OCI-LY1 (cell line): ENCODE data around the gene SDR42E2.
A peak's percentile ranks its signal among the peaks of the same experiment; 100 is the strongest.

Experiments
- H2AFZ ChIP-seq: fragments of 200-600 bp; sonication (generic), shearing (Covaris generic); 2 replicates; pipeline ENCODE4 v1.6.0; 2014; ENCODE audit warnings: antibody characterized with exemption, mild to moderate bottlenecking, low read length
- H3F3A ChIP-seq: fragments of 200-600 bp; sonication (generic), shearing (Covaris generic); 2 replicates; pipeline ENCODE4 v1.6.0; 2014; ENCODE audit warnings: mild to moderate bottlenecking, antibody characterized with exemption, low read length, moderate library complexity; ENCODE audit not compliant: insufficient read depth
- H3K27ac ChIP-seq: fragments of 200-600 bp; sonication (generic); 2 replicates; pipeline ENCODE4 v1.5.1; 2014; ENCODE audit warnings: low read length, mixed run types, mild to moderate bottlenecking, low read depth; ENCODE audit not compliant: poor library complexity, severe bottlenecking
- H3K27me3 ChIP-seq: fragments of 200-600 bp; sonication (generic); 2 replicates; pipeline ENCODE4 v1.6.0; 2014; ENCODE audit warnings: antibody characterized with exemption, mild to moderate bottlenecking, low read length, moderate library complexity; ENCODE audit not compliant: insufficient read depth
- H3K36me3 ChIP-seq: fragments of 200-600 bp; sonication (generic); 2 replicates; pipeline ENCODE4 v1.6.1; 2014; ENCODE audit warnings: mild to moderate bottlenecking, antibody characterized with exemption, low read length, moderate library complexity, mixed read lengths; ENCODE audit not compliant: insufficient read depth
- H3K4me1 ChIP-seq: fragments of 200-600 bp; sonication (generic); 2 replicates; pipeline ENCODE4 v1.5.1; 2014; ENCODE audit warnings: mild to moderate bottlenecking, low read length, moderate library complexity; ENCODE audit not compliant: insufficient read depth, severe bottlenecking
- H3K4me2 ChIP-seq: fragments of 200-600 bp; sonication (generic), shearing (Covaris generic); 2 replicates; pipeline ENCODE4 v1.6.1; 2014; ENCODE audit warnings: low read length
- H3K4me3 ChIP-seq: fragments of 200-600 bp; sonication (generic); 2 replicates; pipeline ENCODE4 v1.5.1; 2014; ENCODE audit warnings: low read length, low read depth, mild to moderate bottlenecking, mixed read lengths; ENCODE audit not compliant: poor library complexity, severe bottlenecking
- H3K79me2 ChIP-seq: fragments of 200-600 bp; shearing (Covaris generic); 2 replicates; pipeline ENCODE4 v1.6.1; 2016; ENCODE audit warnings: mixed run types, low read length, mixed read lengths; ENCODE audit not compliant: insufficient read depth
- H3K9ac ChIP-seq: fragments of 200-600 bp; sonication (generic), shearing (Covaris generic); 2 replicates; pipeline ENCODE4 v1.6.1; 2014; ENCODE audit warnings: mild to moderate bottlenecking, low read length, mixed read lengths
- H3K9me2 ChIP-seq: fragments of 200-600 bp; sonication (generic), shearing (Covaris generic); 2 replicates; pipeline ENCODE4 v1.6.1; 2014; ENCODE audit warnings: low read depth, mild to moderate bottlenecking, low read length, mixed read lengths
- H3K9me3 ChIP-seq: fragments of 200-600 bp; shearing (Covaris generic); 2 replicates; pipeline ENCODE4 v1.6.1; 2014; ENCODE audit warnings: low read length, mixed read lengths
- H4K20me1 ChIP-seq: fragments of 200-600 bp; sonication (generic), shearing (Covaris generic); 2 replicates; pipeline ENCODE4 v1.6.0; 2016; ENCODE audit warnings: mild to moderate bottlenecking, low read length; ENCODE audit not compliant: insufficient read depth
- CTCF ChIP-seq: fragments of 200-600 bp; sonication (generic), shearing (Covaris generic); IDR thresholded peaks from 2 replicates; pipeline ENCODE4 v1.5.1; 2017; ENCODE audit warnings: mild to moderate bottlenecking, antibody characterized with exemption, low read length, moderate library complexity, mixed read lengths
- EZH2 ChIP-seq: fragments of 200-600 bp; sonication (generic), shearing (Covaris generic); IDR thresholded peaks from 2 replicates; pipeline ENCODE4 v1.8.0; 2017; ENCODE audit warnings: borderline replicate concordance, mixed run types, mild to moderate bottlenecking, antibody characterized with exemption, low read length, moderate library complexity, mixed read lengths

The SDR42E2 gene

GRCh38 chr16:22210285-22210684 is 48.0 kb downstream of the SDR42E2 start:
- H3K9ac ChIP-seq, result peak overlapping the region; percentile 13; the same call in 1 of the 2 replicates
- peaks cover 24% of the 10 kb centered on the region for H3K79me2 ChIP-seq
- peak overlapping the region; percentile 24 for H3K4me3 ChIP-seq
- peak overlapping the region; percentile 85 for H3K27ac ChIP-seq
- H3K4me2 ChIP-seq, result peak overlapping the region; percentile 48
- no peaks in the 10 kb centered on the region for H4K20me1 ChIP-seq
- H3K4me1 ChIP-seq, result peaks cover 47% of the 10 kb centered on the region
- H3F3A ChIP-seq, result no peaks in the 10 kb centered on the region; the same call in 1 of the 2 replicates
- H3K9me3 ChIP-seq, result peaks cover 4% of the 10 kb centered on the region
- TF ChIP-seq CTCF, result no peak; the same call in 1 of the 2 replicates
- TF ChIP-seq EZH2, result no peak
- H2AFZ ChIP-seq, result no peak overlapping the region
- H3K9me2 ChIP-seq, result no peaks in the 10 kb centered on the region
- no peaks in the 10 kb centered on the region for H3K27me3 ChIP-seq
- peaks cover 40% of the 10 kb centered on the region for H3K36me3 ChIP-seq

GRCh38 chr16:22210854-22211253 is 48.5 kb downstream of the SDR42E2 start:
- Histone ChIP-seq H3K4me3 (peak overlapping the region; percentile 24), H3K4me2 (peak overlapping the region; percentile 48; the same call in 1 of the 2 replicates), H3K9me2 (no peaks in the 10 kb centered on the region), H3K4me1 (peaks cover 47% of the 10 kb centered on the region), H3K9me3 (peaks cover 4% of the 10 kb centered on the region), H3K9ac (no peak overlapping the region), H4K20me1 (no peaks in the 10 kb centered on the region), H3K79me2 (peaks cover 24% of the 10 kb centered on the region), H3F3A (no peaks in the 10 kb centered on the region), H2AFZ (no peak overlapping the region), H3K27me3 (no peaks in the 10 kb centered on the region), H3K36me3 (peaks cover 43% of the 10 kb centered on the region), H3K27ac (peak overlapping the region; percentile 85)
- TF ChIP-seq EZH2 (no peak), CTCF (no peak)

- Histone ChIP-seq H3K4me2 (no peak overlapping the region), H3K27ac (no peak overlapping the region), H3K27me3 (no peaks in the 10 kb centered on the region), H2AFZ (no peak overlapping the region), H3K4me3 (no peak overlapping the region), H3F3A (no peaks in the 10 kb centered on the region), H3K9me2 (no peaks in the 10 kb centered on the region), H4K20me1 (no peaks in the 10 kb centered on the region), H3K9me3 (peaks cover 4% of the 10 kb centered on the region), H3K9ac (no peak overlapping the region), H3K4me1 (peaks cover 58% of the 10 kb centered on the region), H3K79me2 (peaks cover 8% of the 10 kb centered on the region; the same call in 1 of the 2 replicates), H3K36me3 (peaks cover 43% of the 10 kb centered on the region)
- TF ChIP-seq CTCF, result no peak
- TF ChIP-seq EZH2, result no peak
Observed at GRCh38 chr16:22213236-22213635, 50.9 kb downstream of the SDR42E2 start.
